Choroid plexus epithelial cell (primary cell): ENCODE measurements around the gene MED15.
"Not testable (repeated sequence)": the region's sequence is repeated elsewhere in the genome, so short reads cannot be mapped to it uniquely, and the experiment has no call there.

Source experiments
- DNase-seq: peaks from one replicate; pipeline ENCODE4 v3.0.0-alpha.2; 2010; ENCODE audit warnings: low read depth
- H3K4me3 ChIP-seq: 2 replicates; pipeline ENCODE4 v1.5.1; 2011; ENCODE audit warnings: low read depth, mild to moderate bottlenecking, control low read depth, low read length, moderate library complexity
- CTCF ChIP-seq: conservative IDR thresholded peaks from 2 replicates; pipeline ENCODE4 v1.5.1; 2011; ENCODE audit warnings: low read depth, mild to moderate bottlenecking, control low read depth, inconsistent platforms, low read length, moderate library complexity

The MED15 gene

GRCh38 chr22:20464912-20465758, 42.3 kb upstream of the MED15 start:
- no peak for TF ChIP-seq CTCF
- DNase-seq, result no peak
- H3K4me3 ChIP-seq, result no peak overlapping the region

- TF ChIP-seq CTCF, result no peak
- DNase-seq, result no peak
These were observed 41.7 kb upstream of the MED15 start for GRCh38 chr22:20465759-20466077.

GRCh38 chr22:20466659-20467379, 40.6 kb upstream of the MED15 start:
- DNase-seq, result no peak
- TF ChIP-seq CTCF, result no peak
- no peak overlapping the region for H3K4me3 ChIP-seq

More at GRCh38 chr22:20465759-20466077, 41.7 kb upstream of the MED15 start:
- H3K4me3 ChIP-seq, result no peak overlapping the region

- no peak for TF ChIP-seq CTCF
- H3K4me3 ChIP-seq, result no peak overlapping the region
- DNase-seq, result no peak
These were observed 38.1 kb upstream of the MED15 start for GRCh38 chr22:20469110-20469868.

GRCh38 chr22:20470525-20470924, 36.9 kb upstream of the MED15 start:
- not testable (repeated sequence) for H3K4me3 ChIP-seq, DNase-seq

GRCh38 chr22:20471126-20471833, 36.1 kb upstream of the MED15 start:
- TF ChIP-seq CTCF, result no peak
- no peak for DNase-seq
- no peak overlapping the region for H3K4me3 ChIP-seq
